HS-27A (cell line): Measurements from ENCODE around the gene AMT.
A peak's percentile ranks its signal among the peaks of the same experiment; 100 is the strongest.

ENCODE experiments used
- DNase-seq: peaks from one replicate; pipeline ENCODE4 v3.0.0-alpha.2; 2012; ENCODE audit warnings: low read depth, missing footprints

Gene AMT

GRCh38 chr3:49388289-49388820 lies 33.9 kb downstream of the AMT start:
- DNase-seq = no peak

GRCh38 chr3:49387721-49388120 lies 34.6 kb downstream of the AMT start:
- no peak for DNase-seq

- DNase-seq = no peak
Measured at GRCh38 chr3:49386056-49386756, 36.1 kb downstream of the AMT start.

GRCh38 chr3:49385617-49386016 lies 36.7 kb downstream of the AMT start:
- DNase-seq = no peak

GRCh38 chr3:49383387-49383786 lies 38.9 kb downstream of the AMT start:
- DNase-seq = no peak

GRCh38 chr3:49378249-49378895 lies 43.9 kb downstream of the AMT start:
- DNase-seq = peak; percentile 75

GRCh38 chr3:49377483-49377882 lies 44.8 kb downstream of the AMT start:
- no peak for DNase-seq

GRCh38 chr3:49371946-49372345 lies 50.3 kb downstream of the AMT start:
- DNase-seq = no peak

- no peak for DNase-seq
Measured at GRCh38 chr3:49370585-49371290, 51.5 kb downstream of the AMT start.
